ENCODE data around the gene MYH16. TPM values are rescaled to one million over a fixed set of nuclear protein-coding genes. Genes with fewer than 3 reads are reported as not detected.
A peak's percentile ranks its signal among the peaks of the same experiment; 100 is the strongest.
"Not testable (repeated sequence)": the region's sequence is repeated elsewhere in the genome, so short reads cannot be mapped to it uniquely, and the experiment has no call there.

MYH16 gene
- total RNA-seq, 6 experiments from 2014 or later: not detected

DNA sequence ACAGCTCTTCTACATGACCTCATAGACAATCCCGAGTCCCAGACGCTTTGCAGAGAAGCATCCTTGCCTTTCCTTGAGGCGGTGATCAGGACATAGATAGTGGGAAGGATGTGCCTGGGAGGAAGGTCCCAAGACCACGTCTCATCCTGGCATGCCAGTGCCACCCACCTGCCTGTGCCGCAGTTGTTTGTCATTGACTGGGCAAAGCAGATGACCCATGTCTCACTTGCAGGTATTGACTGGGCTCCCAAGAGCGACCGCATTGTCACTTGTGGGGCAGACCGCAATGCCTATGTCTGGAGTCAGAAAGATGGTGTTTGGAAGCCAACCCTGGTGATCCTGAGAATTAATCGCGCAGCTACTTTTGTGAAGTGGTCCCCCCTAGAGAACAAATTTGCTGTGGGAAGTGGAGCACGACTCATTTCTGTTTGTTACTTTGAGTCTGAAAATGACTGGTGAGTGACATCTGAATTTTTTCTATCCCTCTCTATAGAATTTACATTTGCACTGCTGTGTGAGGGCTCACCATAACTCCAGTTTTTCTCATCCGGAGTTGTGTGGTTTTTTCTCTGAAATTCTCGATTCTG is 71.5 kb downstream of the MYH16 start:
- H3K36me3 ChIP-seq: peaks cover 9 to 88% (median 21%) of the 10 kb centered on the region in 4 donors
- 83% methylated on average over 4 of the region's 13 CpGs for WGBS (ENCODE audit: insufficient coverage, low coverage, low lambda C conversion rate, missing lambda C conversion rate)
- ATAC-seq (no peak), DNase-seq (no peak)
- TF ChIP-seq POLR2A (IDR thresholded peaks at IDR 0.05) (no peak), CTCF (IDR thresholded peaks at IDR 0.05) (no peak)
- no peak overlapping the region for H3K27ac ChIP-seq
- H3K4me3 ChIP-seq: no peak overlapping the region
- H3K27me3 ChIP-seq: no peaks in the 10 kb centered on the region
- H3K9me3 ChIP-seq: no peaks in the 10 kb centered on the region
- intact Hi-C loops (cut with DNase I): no loop called here
- no peaks in the 10 kb centered on the region for H3K4me1 ChIP-seq

GRCh38 chr7:99350641-99351040 is 78.0 kb downstream of the MYH16 start:
- not testable (repeated sequence) for DNase-seq
- 94% methylated on average over 3 of the region's 3 CpGs for WGBS (ENCODE audit: insufficient coverage, low coverage, low lambda C conversion rate, missing lambda C conversion rate)

DNA sequence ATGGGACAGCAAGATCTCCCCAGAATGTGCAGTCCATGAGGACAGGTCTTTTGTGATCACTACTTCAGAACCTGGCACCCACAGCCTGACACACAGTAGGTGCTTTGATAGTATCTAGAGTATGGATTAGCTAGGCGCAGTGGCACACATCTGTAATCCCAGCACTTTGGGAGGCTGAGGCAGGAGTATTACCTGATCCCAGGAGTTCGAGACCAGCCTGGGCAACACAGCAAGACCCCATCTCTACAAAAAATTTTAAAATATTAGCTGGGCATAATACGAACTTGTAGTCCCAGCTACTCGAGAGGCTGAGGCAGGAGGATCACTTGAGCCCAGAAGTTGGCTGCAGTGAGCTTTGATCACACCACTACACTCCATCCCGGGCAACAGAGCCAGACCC is 79.6 kb downstream of the MYH16 start:
- H3K36me3 ChIP-seq: peaks cover 6 to 82% (median 28%) of the 10 kb centered on the region in 4 donors
- TF ChIP-seq CTCF (IDR thresholded peaks at IDR 0.05) (no peak), POLR2A (IDR thresholded peaks at IDR 0.05) (no peak)
- H3K27me3 ChIP-seq: no peaks in the 10 kb centered on the region
- 93% methylated on average over 3 of the region's 5 CpGs for WGBS (ENCODE audit: insufficient coverage, low coverage, low lambda C conversion rate, missing lambda C conversion rate)
- peaks cover 0 to 8% (median 0%) of the 10 kb centered on the region in 4 donors for H3K4me1 ChIP-seq
- no peaks in the 10 kb centered on the region for H3K9me3 ChIP-seq
- no peak for ATAC-seq
- H3K4me3 ChIP-seq: no peak overlapping the region
- intact Hi-C loops (cut with DNase I): no loop called here
- H3K27ac ChIP-seq: no peak overlapping the region
- no peak for DNase-seq

More at GRCh38 chr7:99350641-99351040, 78.0 kb downstream of the MYH16 start:
- H3K27ac ChIP-seq; ATAC-seq; H3K27me3 ChIP-seq; H3K4me1 ChIP-seq; intact Hi-C loops (cut with DNase I); H3K4me3 ChIP-seq; H3K9me3 ChIP-seq: not testable (repeated sequence)
- H3K36me3 ChIP-seq: peaks cover 6 to 81% (median 28%) of the 10 kb centered on the region in 4 donors

GRCh38 chr7:99355098-99355497 is 82.5 kb downstream of the MYH16 start:
- no peak for TF ChIP-seq CTCF (IDR thresholded peaks at IDR 0.05)
- no peak for TF ChIP-seq POLR2A (IDR thresholded peaks at IDR 0.05)
- no peak overlapping the region for H3K27ac ChIP-seq
- intact Hi-C loops (cut with DNase I): no loop called here
- 98% methylated on average over 7 of the region's 7 CpGs for WGBS (ENCODE audit: insufficient coverage, low coverage, low lambda C conversion rate, missing lambda C conversion rate)
- no peaks in the 10 kb centered on the region for H3K27me3 ChIP-seq
- H3K9me3 ChIP-seq: no peaks in the 10 kb centered on the region
- H3K4me3 ChIP-seq: no peak overlapping the region
- H3K36me3 ChIP-seq: peaks cover 9 to 82% (median 39%) of the 10 kb centered on the region in 4 donors
- H3K4me1 ChIP-seq: peaks cover 0 to 8% (median 0%) of the 10 kb centered on the region in 4 donors
- DNase-seq (no peak), ATAC-seq (no peak)

DNA sequence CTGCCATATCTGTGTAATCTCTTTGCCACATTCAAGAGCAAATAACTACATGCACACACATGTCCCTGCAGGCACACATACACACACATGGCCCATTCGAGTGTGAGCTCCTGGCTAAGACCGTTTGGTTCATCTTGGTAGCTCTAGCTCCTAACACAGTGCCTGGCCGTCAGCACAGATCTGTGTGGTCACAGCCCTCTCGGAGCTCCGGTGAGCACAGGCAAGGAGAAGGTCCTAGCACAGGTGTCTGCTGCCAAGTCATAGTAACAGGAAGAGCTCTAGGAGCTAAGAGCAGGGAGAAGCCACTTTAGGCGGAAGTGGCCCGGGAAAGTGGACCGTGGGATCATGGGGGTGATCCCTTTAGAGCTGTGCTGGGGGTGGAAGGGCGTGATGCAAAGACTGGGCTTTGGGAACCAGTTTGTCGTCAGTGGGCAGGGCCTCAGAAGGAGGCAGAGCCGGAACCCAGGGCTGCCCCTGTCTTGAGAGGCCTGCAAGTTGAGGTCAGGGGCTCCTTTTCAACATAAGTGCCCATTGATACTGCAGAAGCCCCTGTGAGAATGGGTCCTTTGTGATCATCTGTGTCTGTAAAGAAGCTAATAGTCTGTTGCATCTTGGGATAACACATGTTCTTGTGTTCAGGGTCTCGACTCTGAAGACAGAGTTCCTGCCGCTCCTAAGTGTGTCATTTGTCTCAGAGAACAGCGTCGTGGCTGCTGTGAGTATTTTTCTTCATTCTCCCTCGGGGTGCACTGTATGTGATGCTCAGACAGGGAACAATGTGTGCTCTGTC is 85.3 kb downstream of the MYH16 start:
- Histone ChIP-seq H3K27ac (no peak overlapping the region), H3K4me1 (peaks cover 0 to 8% (median 0%) of the 10 kb centered on the region in 4 donors), H3K4me3 (no peak overlapping the region), H3K36me3 (peaks cover 4 to 81% (median 32%) of the 10 kb centered on the region in 4 donors), H3K9me3 (no peaks in the 10 kb centered on the region), H3K27me3 (no peaks in the 10 kb centered on the region)
- intact Hi-C loops (cut with DNase I): no loop called here
- DNase-seq: peak in 1 of 3 donors; percentile 25
- no peak for TF ChIP-seq POLR2A (IDR thresholded peaks at IDR 0.05)
- TF ChIP-seq CTCF (IDR thresholded peaks at IDR 0.05): no peak
- 83% methylated on average over 7 of the region's 16 CpGs for whole genome bisulfite sequencing (ENCODE audit: insufficient coverage, low coverage, low lambda C conversion rate, missing lambda C conversion rate)
- ATAC-seq: no peak

DNA sequence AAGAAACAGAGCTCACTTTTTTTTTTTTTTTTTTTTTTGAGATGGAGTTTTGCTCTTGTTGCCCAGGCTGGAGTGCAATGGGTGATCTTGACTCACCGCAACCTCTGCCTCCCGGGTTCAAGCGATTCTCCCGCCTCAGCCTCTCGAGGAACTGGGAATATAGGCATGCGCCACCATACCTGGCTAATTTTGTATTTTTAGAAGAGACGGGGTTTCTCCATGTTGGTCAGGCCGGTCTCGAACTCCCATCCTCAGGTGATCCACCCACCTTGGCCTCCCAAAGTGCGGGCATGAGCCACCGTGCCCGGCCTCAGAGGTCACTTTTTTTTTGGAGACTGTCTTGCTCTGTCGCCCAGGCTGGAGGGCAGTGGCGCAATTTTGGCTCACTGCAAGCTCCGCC is 85.9 kb downstream of the MYH16 start:
- 92% methylated on average over 10 of the region's 15 CpGs for WGBS (ENCODE audit: insufficient coverage, low coverage, low lambda C conversion rate, missing lambda C conversion rate)
- H3K27ac ChIP-seq; H3K4me1 ChIP-seq; H3K4me3 ChIP-seq; ATAC-seq; H3K27me3 ChIP-seq; intact Hi-C loops (cut with DNase I); H3K9me3 ChIP-seq: not testable (repeated sequence)
- DNase-seq: peak in 1 of 3 donors; percentile 9
- peaks cover 4 to 81% (median 30%) of the 10 kb centered on the region in 4 donors for H3K36me3 ChIP-seq
